ENCODE results near the gene VPS52.
"Not testable (repeated sequence)": the region's sequence is repeated elsewhere in the genome, so short reads cannot be mapped to it uniquely, and the experiment has no call there.

The VPS52 gene

DNA sequence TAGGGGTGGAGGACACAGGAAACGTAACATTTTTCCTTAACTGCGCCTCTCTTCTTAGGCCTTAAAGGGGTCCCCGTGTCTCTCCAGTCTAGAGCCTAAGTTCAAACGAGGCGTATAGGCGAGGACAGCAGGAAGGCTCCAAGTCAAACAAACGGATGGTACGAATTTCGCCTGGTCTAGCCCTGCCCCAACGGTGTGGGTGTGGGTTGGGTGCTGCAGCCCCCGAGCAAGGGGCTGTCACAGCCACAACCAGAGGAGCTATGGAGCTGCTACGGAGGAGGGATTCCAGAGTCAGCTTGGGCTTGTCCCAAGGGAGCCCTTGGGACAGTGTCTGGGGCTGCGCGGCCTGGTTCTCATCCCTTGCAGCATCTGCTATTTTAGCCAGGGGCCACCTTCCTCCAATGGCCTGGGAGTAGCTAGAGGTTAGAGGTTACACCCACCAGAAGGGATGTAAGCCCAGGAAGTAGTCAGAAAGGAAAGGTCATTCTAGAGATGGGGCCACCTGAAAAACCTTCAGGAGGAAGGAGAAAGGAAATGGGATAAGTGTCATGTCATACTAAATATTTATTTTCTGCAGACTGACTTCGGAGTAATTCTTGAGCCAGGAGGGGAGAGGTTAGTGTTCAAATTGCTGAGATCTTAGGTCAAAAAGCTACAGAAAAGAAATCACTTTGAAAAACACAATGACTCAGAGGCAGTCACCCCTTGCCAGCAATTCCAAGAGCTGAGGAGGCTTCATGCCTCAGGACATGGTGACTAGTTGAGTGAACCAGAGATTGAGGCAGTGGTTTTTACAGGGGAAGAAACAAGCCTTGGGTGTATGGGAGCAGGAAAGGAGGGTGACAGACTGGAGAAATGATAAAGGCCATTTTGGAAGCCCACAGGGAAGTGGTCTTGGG lies 21.7 kb downstream of the VPS52 start:
- no peak for DNase-seq (ENCODE audit: low read depth)

DNA sequence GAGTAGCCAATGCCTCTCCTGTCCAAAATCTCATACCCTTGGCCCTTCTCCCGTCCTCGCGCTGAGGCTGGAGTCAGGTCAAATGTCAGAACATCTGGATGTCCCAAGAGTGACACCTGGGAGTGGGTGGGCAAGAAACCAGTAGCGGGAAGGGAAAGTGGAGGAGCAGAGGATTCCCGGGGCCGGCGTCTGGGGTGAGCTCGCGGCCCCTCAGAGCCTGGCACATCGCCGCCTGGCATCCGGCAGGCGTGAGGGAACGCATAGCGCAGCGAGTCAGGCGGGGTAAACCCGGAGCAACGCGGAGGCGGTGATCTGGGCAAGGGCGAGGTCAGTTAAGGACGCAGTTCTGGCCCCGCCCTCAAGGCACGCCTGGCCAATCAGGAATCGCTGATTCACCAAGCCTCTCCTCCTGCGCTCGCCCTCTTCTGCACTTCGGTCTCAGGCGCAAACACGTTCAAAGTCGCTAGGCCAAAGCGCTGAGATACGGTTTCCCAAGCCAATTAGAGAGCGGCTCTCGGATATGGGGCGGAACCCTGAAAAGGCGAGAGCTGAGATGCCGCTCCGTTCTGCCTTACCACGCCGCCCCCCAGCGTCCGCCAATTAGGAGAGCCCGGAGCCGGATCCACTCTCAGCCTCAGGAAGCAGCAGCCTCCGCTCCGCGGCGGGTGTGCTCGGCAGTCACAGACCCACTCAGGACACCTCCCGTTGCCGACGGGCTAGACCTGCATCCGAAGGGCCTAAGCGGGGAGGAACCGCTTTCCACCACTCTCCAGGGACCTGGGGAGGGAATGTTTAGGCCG lies 22.5 kb downstream of the VPS52 start:
- DNase-seq (ENCODE audit: low read depth), result peak; percentile 93

DNA sequence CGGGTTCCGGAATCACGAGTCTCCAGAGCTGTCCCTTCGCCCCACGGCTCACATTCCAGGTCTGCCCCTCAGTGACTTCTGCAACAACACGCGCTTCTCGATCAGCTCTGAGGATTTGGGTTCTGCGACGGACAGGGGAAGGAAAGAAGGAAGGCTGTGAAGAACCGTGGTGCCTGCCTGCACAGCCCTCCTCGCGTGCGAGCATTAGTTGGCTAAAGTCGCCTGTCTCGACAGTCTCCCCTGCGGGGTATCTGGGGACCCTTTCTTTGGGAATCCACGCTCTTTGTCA lies 23.1 kb downstream of the VPS52 start:
- no peak for DNase-seq (ENCODE audit: low read depth)

DNA sequence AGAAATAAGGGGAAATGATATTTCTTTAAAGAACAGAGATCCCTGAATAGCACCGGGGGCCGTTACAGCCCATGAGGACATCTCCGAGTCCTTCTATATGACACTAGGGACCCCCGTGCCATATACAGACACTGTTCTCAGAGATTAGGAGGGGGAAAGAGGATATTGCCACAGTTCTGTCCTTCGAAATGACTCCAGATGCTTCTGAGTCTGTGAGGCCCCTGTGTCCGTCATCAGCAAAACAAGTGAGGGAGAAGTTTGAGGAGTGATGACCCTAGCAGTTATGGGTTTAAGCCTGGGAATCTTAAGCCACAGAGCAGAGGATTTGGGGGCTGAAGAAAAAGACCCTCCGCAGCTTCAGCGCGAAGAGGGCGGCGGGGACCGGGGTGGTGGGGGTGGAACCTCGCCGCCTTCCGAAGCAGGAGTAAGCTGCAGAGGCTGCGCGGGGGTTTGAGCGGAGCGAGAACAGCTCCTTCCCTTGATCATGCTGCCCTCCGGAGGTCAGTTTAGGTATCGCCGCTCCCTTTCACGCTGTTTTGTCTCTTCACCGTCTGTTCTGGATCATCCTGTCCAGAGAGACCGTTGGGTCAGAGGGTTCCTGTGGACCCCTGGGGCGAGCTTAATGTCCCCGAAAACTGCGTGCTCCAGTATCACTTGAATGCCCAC lies 23.6 kb downstream of the VPS52 start:
- DNase-seq (ENCODE audit: low read depth), result peak; percentile 79

DNA sequence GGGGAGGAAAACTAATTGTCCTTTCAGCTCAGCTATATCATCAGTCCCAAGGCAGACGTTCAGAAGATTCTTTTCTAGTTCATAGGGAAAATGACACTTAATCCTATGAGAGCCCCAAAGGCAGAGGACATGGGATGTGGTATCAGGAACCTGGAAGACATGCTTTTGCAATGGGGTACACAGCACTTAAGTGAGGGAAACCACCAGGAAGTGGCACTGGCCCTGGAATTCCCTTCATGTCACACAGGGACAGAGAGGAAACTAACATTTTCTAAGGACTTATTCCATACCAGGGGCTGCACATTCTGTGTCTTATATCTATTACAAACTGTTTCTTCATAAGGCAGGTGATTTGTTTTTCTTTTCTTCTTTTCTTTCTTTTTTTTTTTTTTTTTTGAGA lies 28.2 kb downstream of the VPS52 start:
- DNase-seq (ENCODE audit: low read depth), result no peak

DNA sequence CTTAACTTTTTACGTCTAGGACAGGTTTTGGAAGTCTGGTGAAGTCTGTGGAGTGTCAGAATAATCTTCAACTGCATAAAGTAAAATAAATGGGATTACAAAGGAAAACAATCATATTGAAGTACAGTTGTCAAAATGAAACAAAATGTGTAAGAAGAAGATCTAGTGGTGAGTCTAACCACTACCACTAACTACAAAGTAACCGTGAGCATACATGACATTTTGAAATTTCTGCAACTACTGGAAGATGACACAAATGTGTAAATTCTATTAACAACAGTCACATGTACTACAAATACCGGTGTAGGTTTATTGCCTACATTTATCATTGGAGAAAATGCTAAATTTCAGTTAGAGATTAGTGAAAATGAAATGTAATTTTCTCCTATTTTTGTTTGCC lies 29.7 kb downstream of the VPS52 start:
- DNase-seq (ENCODE audit: low read depth), result no peak

DNA sequence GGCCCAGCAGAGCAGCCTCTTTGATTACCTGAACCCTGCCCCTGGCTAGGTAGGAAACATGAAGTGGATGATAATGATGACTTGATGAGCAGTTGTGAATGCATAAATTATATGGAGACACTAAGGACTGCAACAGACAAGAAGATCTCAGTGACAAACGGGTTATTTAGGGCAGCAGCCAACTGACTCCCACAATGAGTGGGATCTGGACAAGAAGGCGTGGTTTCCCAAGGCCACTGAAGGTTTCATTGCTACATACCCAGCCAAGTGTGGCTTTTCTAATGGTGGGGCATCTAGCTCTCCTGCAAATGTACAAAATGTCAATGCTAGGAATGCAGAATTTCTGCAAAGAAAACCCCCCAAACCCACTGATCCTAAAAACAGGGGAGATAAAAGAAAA lies 33.9 kb downstream of the VPS52 start:
- DNase-seq (ENCODE audit: low read depth), result no peak

DNA sequence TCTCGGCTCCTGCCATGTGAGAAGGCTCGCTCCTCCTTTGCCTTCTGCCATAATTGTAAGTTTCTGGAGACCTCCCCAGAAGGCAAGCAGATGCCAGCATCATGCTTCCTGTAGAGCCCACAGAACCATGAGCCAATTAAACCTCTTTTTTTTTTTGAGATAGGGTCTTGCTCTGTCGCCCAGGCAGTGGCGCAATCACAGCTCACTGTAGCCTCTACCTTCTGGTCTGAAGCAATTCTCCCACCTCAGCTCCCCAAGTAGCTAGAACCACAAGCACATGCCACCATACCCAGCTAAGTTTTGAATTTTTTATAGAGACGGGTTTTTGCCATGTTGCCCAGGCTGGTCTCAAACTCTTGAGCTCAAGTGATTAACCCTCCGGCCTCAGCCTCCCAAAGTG lies 34.8 kb downstream of the VPS52 start:
- DNase-seq (ENCODE audit: low read depth), result no peak

DNA sequence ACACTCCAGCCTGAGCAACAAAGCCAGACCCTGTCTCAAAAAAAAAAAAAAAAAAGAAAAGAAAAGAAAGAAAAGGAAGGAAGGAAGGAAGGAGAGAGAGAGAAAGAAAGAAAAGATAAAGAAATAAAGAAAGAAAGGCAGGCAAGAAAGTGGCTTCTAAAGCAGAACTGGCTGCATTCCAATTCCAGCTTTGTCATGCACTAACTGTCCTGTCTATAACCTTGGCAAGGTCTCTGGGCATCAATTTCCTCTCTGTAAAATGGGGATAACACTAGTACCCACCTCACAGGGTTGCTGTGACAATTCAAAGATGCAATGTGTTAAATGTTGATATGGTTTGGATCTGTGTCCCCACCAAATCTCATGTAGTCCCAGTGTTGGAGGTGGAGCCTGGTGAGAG lies 35.3 kb downstream of the VPS52 start:
- no peak for DNase-seq (ENCODE audit: low read depth)

DNA sequence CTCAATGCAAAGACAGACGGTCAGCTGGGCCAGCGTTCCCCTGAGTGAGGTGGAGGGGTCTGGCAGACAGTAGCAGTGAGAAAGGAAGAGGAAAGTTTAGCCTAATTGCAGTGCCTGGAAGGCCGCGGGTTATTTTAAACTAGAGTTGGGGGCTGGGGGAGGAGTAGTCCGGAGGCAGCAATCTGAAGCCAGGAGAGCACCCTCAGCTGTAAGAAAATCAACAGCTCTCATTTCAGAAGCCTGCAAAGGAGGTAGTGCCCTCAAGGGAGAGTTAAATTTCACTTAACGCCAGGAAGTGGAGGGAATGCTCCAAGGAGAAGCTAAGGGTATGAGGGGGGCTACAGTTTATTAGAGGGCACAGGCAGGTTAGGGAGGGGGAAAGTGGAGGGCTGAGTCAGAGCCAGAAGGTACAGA lies 36.4 kb downstream of the VPS52 start:
- no peak for DNase-seq (ENCODE audit: low read depth)

DNA sequence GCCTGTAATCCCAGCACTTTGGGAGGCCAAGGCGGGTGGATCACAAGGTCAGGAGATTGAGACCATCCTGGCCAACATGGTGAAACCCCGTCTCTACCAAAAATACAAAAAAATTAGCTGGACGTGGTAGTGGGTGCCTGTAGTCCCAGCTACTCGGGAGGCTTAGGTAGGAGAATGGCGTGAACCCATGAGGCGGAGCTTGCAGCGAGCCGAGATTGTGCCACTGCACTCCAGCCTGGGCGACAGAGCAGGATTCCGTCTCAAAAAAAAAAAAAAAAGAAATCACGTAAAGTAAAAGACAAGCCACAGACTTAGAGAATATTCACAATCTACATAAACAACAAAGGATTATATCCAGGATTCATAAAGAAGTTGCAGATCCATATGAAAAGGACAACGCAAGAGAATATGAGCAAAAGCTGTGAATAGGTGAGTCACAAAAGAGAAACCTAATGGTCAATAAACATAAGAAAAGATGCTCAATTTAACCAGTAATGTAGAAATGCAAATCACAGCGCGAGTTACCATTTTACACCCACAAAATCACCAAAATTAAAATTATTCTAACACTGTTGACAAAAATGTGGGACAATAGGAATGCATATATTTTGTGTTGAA lies 45.1 kb downstream of the VPS52 start:
- DNase-seq (ENCODE audit: low read depth), result not testable (repeated sequence)

DNA sequence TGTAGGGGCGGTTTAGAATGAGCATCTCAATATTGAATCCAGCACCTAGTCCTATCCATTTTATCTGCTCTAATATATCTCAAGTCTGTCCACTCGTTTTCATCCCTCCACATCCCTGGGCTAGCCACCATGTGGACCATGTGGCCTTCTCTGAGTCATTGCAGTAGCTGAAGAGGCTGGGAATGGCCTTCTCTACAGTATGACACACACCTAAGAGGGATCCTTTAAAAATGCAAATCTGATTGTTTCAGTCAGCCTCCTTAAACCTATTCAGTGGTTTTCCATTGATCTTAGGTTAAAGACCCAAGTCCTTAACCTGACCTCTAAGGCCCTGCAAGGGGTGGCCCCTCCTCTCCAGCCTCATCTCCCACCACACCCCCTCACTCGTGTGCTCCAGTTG lies 54.0 kb downstream of the VPS52 start:
- DNase-seq (ENCODE audit: low read depth), result no peak

DNA sequence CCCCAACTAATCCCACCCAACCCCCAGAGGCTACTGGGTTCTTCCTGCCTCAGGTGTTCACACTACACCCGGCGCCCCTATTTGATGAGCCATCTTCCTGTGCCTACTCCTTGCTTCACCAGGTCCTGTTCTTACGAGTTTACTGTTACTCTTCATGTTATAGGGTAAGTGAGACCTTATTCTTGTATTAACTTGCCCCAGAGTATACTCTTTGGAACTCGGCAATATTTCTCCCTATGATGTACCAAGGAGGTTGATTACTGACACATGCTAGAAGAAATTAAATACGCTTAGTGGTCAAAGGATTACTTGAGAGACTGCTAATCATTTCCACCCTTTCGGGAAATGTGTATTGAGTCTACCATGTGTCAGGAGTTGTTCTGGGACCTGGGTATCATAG lies 54.4 kb downstream of the VPS52 start:
- DNase-seq (ENCODE audit: low read depth), result no peak

DNA sequence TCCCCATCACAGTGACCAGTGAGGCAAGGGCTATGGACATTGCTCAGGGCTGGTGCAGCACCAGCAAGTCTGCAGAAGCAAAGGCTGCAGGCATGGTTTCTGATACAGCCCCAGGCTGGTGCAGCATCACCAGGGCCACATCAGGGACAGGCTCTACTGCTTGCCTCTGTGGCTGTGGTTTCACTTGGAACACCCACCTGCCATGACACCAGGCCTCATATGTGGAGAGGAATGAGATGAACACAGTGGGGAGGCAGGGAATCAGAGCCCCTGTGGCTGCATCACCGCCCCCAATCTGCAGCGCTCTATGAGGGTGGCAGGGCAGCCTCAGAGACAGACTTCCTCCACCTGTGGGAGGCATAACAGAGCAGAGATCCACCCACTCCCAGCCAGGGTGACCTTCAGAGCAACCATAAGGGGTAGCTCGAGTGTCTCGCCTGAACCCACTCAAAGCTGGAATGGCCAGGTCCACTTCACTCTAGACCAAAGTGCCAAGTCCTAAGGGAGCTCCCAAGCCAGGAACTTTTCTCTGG lies 55.5 kb downstream of the VPS52 start:
- no peak for DNase-seq (ENCODE audit: low read depth)

DNA sequence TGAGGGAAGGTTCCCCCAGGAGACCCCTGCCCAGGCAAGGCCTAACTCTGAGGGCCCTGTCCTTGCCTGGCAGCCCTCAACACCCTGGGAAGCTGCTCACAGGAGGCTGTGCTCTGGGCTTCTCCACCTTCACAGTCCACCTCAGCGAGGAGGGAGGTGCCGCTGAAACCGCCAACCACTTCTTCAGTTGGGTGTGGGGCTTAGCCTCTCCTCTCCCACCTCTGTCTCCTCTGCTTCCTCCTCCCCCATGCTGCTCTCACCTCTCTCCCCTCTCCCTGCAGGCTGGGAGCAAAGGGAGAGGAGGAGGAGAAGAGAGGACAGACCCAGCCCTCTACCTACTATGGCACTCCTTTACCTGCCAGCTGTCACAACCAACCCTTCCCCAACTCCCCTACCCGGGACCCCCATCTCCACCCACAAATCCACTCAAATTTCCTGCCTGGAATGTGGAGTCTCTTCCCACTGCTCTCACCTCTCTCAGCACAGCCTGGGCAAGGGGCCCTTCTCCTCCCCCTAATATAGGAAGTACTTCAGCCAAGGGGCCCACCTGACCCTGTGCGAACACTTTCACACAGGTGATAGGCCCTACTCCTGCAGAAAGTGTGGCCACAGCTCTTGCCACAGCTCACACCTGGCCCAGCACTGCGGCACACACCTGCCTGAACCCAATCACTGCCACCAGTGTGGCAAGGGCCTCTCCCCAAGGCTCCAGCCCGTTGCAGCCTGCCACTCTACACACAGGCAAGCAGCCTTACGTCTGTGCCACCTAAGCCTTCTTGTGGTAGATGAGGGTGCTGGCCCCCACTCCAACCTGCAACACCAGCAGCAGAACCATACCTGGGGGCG lies 56.2 kb downstream of the VPS52 start:
- DNase-seq (ENCODE audit: low read depth), result no peak

DNA sequence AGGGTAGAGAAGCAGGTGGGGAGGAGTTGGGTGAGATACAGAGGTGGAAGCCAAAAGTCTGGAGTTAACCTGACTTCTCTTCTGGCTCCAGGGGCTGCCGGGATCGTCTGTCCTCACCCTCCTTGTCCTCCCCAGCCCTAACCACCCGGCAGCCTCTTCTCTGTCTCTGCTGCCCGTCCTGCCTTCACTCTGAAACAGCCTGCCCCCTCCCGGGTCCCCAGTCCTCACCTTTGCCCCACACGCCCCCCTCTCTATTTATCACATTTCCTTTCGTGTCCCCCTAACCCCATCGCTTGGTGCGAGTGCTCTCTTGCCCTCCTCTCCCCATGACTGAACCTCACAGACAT lies 57.7 kb downstream of the VPS52 start:
- no peak for DNase-seq (ENCODE audit: low read depth)

DNA sequence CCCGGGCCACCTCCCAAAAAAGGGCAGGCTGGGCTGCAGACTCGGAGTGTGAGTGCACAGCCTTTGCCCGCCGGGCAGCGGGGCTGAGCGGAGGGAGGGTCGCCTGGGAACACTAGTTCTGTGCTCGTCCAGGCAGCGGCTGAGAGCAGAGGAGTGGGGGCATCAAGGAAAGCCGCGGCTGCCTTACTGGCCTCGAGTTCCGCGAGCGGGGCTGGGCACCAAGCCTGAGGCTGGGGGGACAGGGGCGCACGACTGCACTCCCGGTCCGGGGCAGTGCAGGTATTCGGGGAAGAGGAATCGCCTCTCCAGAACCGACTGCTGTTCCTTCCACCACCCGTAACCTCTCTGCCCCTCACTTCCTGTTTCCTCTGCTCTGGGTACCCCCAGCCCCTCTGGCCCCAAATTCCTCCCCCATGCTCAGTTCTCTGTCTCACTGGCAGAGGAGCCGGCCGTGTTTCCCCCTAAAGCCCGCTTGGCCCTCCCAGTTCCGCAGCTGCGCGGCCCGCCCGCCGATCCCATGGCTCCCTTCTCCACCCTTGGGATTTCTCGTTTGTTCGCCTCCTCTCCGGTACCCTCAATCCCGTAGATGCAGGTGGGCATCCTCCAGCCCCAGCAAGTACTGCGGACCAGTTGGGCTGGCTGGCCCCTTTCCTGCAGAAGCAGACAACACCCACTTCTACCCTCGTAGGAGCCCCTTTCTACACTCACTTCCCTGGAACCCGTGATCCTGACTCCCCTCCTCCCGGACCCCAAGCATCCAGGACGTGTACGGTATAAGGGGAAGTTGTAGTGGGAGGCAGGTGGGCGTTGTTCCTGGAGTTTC lies 58.3 kb downstream of the VPS52 start:
- no peak for DNase-seq (ENCODE audit: low read depth)

DNA sequence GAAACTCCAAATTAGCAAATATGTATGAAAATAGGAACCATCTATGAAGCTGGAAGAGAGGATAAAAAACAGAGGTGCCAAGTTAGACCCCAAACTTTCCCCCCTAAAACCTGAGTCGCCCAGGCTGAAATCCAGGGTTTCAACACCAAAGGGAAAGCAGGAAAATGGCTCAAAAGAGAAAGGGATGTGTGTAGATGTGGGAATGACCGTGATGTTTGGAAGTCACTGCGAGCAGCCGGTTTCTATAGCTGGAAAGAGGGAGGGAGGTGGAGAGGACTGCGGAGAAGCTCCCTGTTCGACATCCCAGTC lies 58.9 kb downstream of the VPS52 start:
- no peak for DNase-seq (ENCODE audit: low read depth)

DNA sequence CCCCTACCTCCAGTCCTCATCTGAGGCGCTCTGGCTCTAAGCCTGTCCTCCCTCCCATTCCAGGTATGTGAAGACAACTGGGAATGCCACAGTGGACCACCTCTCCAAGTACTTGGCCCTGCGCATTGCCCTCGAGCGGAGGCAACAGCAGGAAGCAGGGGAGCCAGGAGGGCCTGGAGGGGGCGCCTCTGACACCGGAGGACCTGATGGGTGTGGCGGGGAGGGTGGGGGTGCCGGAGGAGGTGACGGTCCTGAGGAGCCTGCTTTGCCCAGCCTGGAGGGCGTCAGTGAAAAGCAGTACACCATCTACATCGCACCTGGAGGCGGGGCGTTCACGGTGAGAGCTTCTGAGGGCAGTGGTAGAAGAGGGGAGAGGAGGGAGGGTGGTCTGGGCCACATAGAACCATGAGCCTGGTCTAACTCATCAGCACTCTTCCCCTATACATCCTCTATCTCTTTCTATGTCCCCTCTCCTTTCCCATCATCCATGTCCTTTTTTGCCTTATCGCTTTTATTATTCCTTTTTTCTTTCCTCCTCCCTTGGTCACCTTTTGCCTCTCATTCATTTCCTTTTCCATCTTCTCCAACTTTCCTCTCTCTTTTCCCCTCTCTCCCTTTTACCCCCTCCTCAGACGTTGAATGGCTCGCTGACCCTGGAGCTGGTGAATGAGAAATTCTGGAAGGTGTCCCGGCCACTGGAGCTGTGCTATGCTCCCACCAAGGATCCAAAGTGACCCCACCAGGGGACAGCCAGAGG lies 59.8 kb downstream of the VPS52 start:
- no peak for DNase-seq (ENCODE audit: low read depth)

DNA sequence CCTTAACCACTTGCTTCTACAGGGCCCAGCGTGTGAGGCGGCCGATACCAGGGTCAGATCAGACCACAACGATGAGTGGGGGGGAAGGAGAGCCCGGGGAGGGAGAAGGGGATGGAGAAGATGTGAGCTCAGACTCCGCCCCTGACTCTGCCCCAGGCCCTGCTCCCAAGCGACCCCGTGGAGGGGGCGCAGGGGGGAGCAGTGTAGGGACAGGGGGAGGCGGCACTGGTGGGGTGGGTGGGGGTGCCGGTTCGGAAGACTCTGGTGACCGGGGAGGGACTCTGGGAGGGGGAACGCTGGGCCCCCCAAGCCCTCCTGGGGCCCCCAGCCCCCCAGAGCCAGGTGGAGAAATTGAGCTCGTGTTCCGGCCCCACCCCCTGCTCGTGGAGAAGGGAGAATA lies 60.5 kb downstream of the VPS52 start:
- DNase-seq (ENCODE audit: low read depth), result no peak

All from stimulated activated CD8-positive, alpha-beta memory T cell treated with anti-CD3 and anti-CD28 coated beads, Interleukin-12 subunit alpha, Interleukin-12 subunit beta, amount 100 ng/mL, for 4 hours (primary cell).